ENCODE results near the gene ZBTB26.

DNA sequence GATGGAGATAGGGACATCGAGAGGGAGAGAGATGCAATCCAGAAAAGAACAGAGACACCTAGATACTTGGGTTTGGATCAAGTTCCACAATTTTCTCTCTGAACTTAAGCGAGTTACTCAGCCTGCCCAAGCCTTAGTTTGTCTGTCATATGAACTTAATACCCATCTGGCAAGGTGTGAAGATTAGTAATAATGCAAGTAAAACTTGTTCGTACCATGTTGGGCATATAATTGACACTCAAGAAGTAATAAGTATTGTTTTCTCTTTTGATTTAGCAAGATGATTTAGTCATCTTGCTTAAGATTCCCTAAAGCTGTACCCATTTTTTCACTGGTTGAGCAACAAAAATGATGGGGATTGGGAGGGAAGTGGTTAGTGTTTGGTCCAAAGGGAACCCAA lies 17.0 kb upstream of the ZBTB26 start:
- TF ChIP-seq GATA2 (IDR thresholded peaks at IDR 0.05; ENCODE audit: low read depth, low read length) (no peak), GATA3 (IDR thresholded peaks at IDR 0.05; ENCODE audit: low read depth, low read length) (no peak)

Measured in SH-SY5Y (cell line).